ENCODE results near the gene LRCH2.
A peak's percentile ranks its signal among the peaks of the same experiment; 100 is the strongest.
"Not testable (repeated sequence)": the region's sequence is repeated elsewhere in the genome, so short reads cannot be mapped to it uniquely, and the experiment has no call there.

Gene LRCH2

GRCh38 chrX:115237056-115237455 lies 3.2 kb upstream of the LRCH2 start:
- in situ Hi-C loops (cut with MboI; ENCODE audit: low pct_unique_long_range_greater_than_20kb, low sequenced_read_pairs, unreplicated experiment), result no loop called here
- DNase-seq (ENCODE audit: low spot score), result no peak
- no peak for TF ChIP-seq CTCF (IDR thresholded peaks at IDR 0.05; ENCODE audit: extremely low read depth, insufficient read depth, missing control alignments)

GRCh38 chrX:115236560-115236959 lies 2.7 kb upstream of the LRCH2 start:
- DNase-seq (ENCODE audit: low spot score), result no peak
- TF ChIP-seq CTCF (IDR thresholded peaks at IDR 0.05; ENCODE audit: extremely low read depth, insufficient read depth, missing control alignments), result no peak
- in situ Hi-C loops (cut with MboI; ENCODE audit: low pct_unique_long_range_greater_than_20kb, low sequenced_read_pairs, unreplicated experiment), result no loop called here

- no peak for TF ChIP-seq CTCF (IDR thresholded peaks at IDR 0.05; ENCODE audit: extremely low read depth, insufficient read depth, missing control alignments)
- no peak for DNase-seq (ENCODE audit: low spot score)
- in situ Hi-C loops (cut with MboI; ENCODE audit: low pct_unique_long_range_greater_than_20kb, low sequenced_read_pairs, unreplicated experiment), result no loop called here
Measured at GRCh38 chrX:115234461-115234860, 565 bp upstream of the LRCH2 start.

- no peak for DNase-seq (ENCODE audit: low spot score)
- no peak for TF ChIP-seq CTCF (IDR thresholded peaks at IDR 0.05; ENCODE audit: extremely low read depth, insufficient read depth, missing control alignments)
- in situ Hi-C loops (cut with MboI; ENCODE audit: low pct_unique_long_range_greater_than_20kb, low sequenced_read_pairs, unreplicated experiment), result no loop called here
Measured at GRCh38 chrX:115232933-115233496, 881 bp downstream of the LRCH2 start.

GRCh38 chrX:115229337-115230003 lies 4.4 kb downstream of the LRCH2 start:
- in situ Hi-C loops (cut with MboI; ENCODE audit: low pct_unique_long_range_greater_than_20kb, low sequenced_read_pairs, unreplicated experiment), result no loop called here
- no peak for DNase-seq (ENCODE audit: low spot score)

GRCh38 chrX:115226929-115227328 lies 7.0 kb downstream of the LRCH2 start:
- DNase-seq (ENCODE audit: low spot score), result no peak
- in situ Hi-C loops (cut with MboI; ENCODE audit: low pct_unique_long_range_greater_than_20kb, low sequenced_read_pairs, unreplicated experiment), result no loop called here
- TF ChIP-seq CTCF (IDR thresholded peaks at IDR 0.05; ENCODE audit: extremely low read depth, insufficient read depth, missing control alignments), result peak; percentile 47

More at GRCh38 chrX:115229337-115230003, 4.4 kb downstream of the LRCH2 start:
- no peak for TF ChIP-seq CTCF (IDR thresholded peaks at IDR 0.05; ENCODE audit: extremely low read depth, insufficient read depth, missing control alignments)

GRCh38 chrX:115217346-115217745 lies 16.6 kb downstream of the LRCH2 start:
- in situ Hi-C loops (cut with MboI; ENCODE audit: low pct_unique_long_range_greater_than_20kb, low sequenced_read_pairs, unreplicated experiment); DNase-seq (ENCODE audit: low spot score): not testable (repeated sequence)

Measured in GM13977 (cell line).